Spleen (tissue), 7 donors: Measurements from ENCODE around the gene OR52K1.

ENCODE experiments used
- POLR2A ChIP-seq, 3 donors: fragments of 450-650 bp; IDR thresholded peaks; one replicate each; pipeline ENCODE4 v1.5.1; 2017; ENCODE audit warnings: antibody characterized with exemption in 3 of 3, mild to moderate bottlenecking in 1 of 3
- POLR2AphosphoS5 ChIP-seq, 3 donors: sonication (generic); formaldehyde crosslinking; IDR thresholded peaks; one replicate each; pipeline ENCODE4 v1.5.1; 2017; ENCODE audit warnings: antibody characterized with exemption in 3 of 3
- TF ChIP-seq, protein P1 (sequence below), 11 experiments: fragments of 200-600 bp in 7 of 11; fragments of 450-650 bp in 4 of 11; sonication (generic) in 4 of 11; IDR thresholded peaks in 8 of 11; conservative IDR thresholded peaks in 3 of 11; 1 replicate in 7 of 11; 2 replicates in 4 of 11; pipeline versions ENCODE4 v1.4.0 to v1.8.0; 2016 to 2021; ENCODE audit warnings: antibody characterized with exemption in 11 of 11, inconsistent platforms in 4 of 11, mild to moderate bottlenecking in 1 of 11
- donor health status: DM: no; HTN: no; CAD: no; lungs with moderate emphysema.
- donor health status: DM: no; HTN: no; CAD: no.
- donor health status: DM: no; HTN: no; CAD: no.

DNA sequence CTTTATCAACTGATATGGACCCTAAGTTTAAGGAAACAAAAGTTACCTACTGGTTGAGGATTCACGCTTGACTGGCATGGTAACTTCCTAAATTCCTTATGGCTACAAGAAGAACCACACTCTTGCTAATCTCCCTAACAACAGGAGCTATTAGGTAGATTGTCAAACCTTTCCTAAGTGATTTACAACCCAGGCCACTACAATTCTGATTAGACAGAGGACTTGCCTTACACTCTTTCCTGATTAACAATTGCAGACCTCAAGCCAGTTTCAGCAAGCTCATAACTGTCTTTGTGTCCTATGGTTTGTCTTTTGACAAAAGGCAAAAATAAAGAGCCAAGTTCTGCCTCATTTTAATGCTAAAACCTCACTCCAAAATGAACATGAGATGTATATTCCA, 17.0 kb upstream of the OR52K1 start:
- TF ChIP-seq, protein P1, sequence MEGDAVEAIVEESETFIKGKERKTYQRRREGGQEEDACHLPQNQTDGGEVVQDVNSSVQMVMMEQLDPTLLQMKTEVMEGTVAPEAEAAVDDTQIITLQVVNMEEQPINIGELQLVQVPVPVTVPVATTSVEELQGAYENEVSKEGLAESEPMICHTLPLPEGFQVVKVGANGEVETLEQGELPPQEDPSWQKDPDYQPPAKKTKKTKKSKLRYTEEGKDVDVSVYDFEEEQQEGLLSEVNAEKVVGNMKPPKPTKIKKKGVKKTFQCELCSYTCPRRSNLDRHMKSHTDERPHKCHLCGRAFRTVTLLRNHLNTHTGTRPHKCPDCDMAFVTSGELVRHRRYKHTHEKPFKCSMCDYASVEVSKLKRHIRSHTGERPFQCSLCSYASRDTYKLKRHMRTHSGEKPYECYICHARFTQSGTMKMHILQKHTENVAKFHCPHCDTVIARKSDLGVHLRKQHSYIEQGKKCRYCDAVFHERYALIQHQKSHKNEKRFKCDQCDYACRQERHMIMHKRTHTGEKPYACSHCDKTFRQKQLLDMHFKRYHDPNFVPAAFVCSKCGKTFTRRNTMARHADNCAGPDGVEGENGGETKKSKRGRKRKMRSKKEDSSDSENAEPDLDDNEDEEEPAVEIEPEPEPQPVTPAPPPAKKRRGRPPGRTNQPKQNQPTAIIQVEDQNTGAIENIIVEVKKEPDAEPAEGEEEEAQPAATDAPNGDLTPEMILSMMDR (IDR thresholded peaks at IDR 0.05 in 8 of 11, conservative IDR thresholded peaks at IDR 0.05 in 3 of 11), result no peak
- TF ChIP-seq POLR2AphosphoS5 (IDR thresholded peaks at IDR 0.05) (no peak), POLR2A (IDR thresholded peaks at IDR 0.05) (no peak)
